ENCODE data around the gene NLGN1.

The NLGN1 gene

DNA sequence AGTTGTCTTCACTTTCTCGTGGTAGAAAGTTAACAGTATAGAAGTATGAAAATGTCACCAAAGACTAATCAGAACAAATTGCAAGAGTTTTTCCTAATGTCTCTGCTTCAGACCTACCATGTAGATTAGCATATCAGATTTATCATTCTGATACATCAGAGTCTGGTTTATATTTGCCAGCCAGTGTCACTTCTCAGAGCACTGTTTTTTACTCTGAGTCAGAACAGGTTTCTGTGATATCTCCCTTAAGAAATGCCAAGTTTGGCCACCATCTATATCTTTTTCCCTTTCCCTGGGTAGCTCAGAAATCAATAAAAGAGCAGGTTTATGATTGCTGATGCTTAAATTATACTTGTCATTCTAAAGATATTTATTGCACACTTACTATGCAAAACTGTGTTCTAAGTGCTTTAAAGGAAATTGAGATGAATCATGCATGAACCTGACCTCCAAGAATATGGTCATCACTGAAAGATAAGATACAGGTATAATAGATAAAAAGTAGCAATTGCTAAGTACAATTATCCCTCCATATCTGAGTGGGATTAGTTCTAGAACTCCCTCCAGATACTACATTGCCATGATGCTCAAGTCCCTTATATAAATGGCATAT lies 788.9 kb downstream of the NLGN1 start:
- ChIA-PET CTCF (no interaction called here), POLR2A (no interaction called here)
- no peak for DNase-seq (ENCODE audit: extremely low spot score)
- TF ChIP-seq CTBP1 (IDR thresholded peaks at IDR 0.05; ENCODE audit: borderline replicate concordance) (no peak), SP1 (IDR thresholded peaks at IDR 0.05) (no peak), FOXK2 (IDR thresholded peaks at IDR 0.05) (no peak), FOXA1 (IDR thresholded peaks at IDR 0.05) (no peak)
- TF ChIP-seq, protein P1, sequence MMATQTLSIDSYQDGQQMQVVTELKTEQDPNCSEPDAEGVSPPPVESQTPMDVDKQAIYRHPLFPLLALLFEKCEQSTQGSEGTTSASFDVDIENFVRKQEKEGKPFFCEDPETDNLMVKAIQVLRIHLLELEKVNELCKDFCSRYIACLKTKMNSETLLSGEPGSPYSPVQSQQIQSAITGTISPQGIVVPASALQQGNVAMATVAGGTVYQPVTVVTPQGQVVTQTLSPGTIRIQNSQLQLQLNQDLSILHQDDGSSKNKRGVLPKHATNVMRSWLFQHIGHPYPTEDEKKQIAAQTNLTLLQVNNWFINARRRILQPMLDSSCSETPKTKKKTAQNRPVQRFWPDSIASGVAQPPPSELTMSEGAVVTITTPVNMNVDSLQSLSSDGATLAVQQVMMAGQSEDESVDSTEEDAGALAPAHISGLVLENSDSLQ (IDR thresholded peaks at IDR 0.05): 0 out of 2 replicates have a peak, but pooled peaks have one; percentile 36

- POLR2A ChIA-PET: no interaction called here
- no peak for TF ChIP-seq FOXM1 (IDR thresholded peaks at IDR 0.05; ENCODE audit: borderline replicate concordance)
- no peak for TF ChIP-seq SP1 (IDR thresholded peaks at IDR 0.05)
- TF ChIP-seq HDGF (IDR thresholded peaks at IDR 0.05; ENCODE audit: borderline replicate concordance): no peak
- no peak for TF ChIP-seq LEF1 (IDR thresholded peaks at IDR 0.05; ENCODE audit: borderline replicate concordance)
- TF ChIP-seq ELF4 (IDR thresholded peaks at IDR 0.05): no peak
- TF ChIP-seq FOXK2 (IDR thresholded peaks at IDR 0.05): no peak
- no peak for TF ChIP-seq FOXA1 (IDR thresholded peaks at IDR 0.05)
- TF ChIP-seq, protein P1 (IDR thresholded peaks at IDR 0.05): no peak
- TF ChIP-seq CTBP1 (IDR thresholded peaks at IDR 0.05; ENCODE audit: borderline replicate concordance): no peak
- no peak for TF ChIP-seq ZNF384 (IDR thresholded peaks at IDR 0.05)
- TF ChIP-seq L3MBTL2 (conservative IDR thresholded peaks at IDR 0.05): no peak
- no peak for TF ChIP-seq BHLHE40 (IDR thresholded peaks at IDR 0.05; ENCODE audit: borderline replicate concordance)
- TF ChIP-seq TARDBP (IDR thresholded peaks at IDR 0.05): no peak
- TF ChIP-seq ARNT (IDR thresholded peaks at IDR 0.05): no peak
- no peak for TF ChIP-seq NFRKB (IDR thresholded peaks at IDR 0.05)
- no peak for TF ChIP-seq SUZ12 (IDR thresholded peaks at IDR 0.05)
- CTCF ChIA-PET: no interaction called here
- DNase-seq (ENCODE audit: extremely low spot score): no peak
These were observed 793.8 kb downstream of the NLGN1 start for GRCh38 chr3:174191380-174191779.

DNA sequence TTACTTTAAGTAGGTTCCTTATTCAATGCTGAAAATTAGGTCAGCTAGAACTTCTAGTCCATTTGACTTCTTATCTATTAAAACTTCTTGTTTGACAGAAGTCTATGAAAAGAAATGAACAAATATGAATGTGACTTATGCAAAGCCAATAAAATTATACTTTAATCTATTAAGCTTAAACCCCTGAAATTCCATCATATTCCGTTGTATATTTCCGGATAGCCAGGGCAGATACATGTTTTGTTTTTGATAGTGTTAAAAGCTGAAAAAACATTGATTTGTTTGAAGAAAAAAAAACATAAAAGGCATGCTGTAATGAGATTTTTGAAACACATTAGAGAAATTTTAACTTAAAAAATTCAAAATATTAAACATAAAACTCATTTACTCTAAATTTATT lies 794.4 kb downstream of the NLGN1 start:
- TF ChIP-seq FOXA1 (IDR thresholded peaks at IDR 0.05) (no peak), SP1 (IDR thresholded peaks at IDR 0.05) (no peak), ARNT (IDR thresholded peaks at IDR 0.05) (no peak), FOXM1 (IDR thresholded peaks at IDR 0.05; ENCODE audit: borderline replicate concordance) (no peak), LEF1 (IDR thresholded peaks at IDR 0.05; ENCODE audit: borderline replicate concordance) (no peak), HDGF (IDR thresholded peaks at IDR 0.05; ENCODE audit: borderline replicate concordance) (no peak), ZNF384 (IDR thresholded peaks at IDR 0.05) (no peak), BHLHE40 (IDR thresholded peaks at IDR 0.05; ENCODE audit: borderline replicate concordance) (no peak), CTBP1 (IDR thresholded peaks at IDR 0.05; ENCODE audit: borderline replicate concordance) (no peak), FOXK2 (IDR thresholded peaks at IDR 0.05) (no peak), ELF4 (IDR thresholded peaks at IDR 0.05) (no peak), TARDBP (IDR thresholded peaks at IDR 0.05) (no peak), L3MBTL2 (conservative IDR thresholded peaks at IDR 0.05) (no peak), SUZ12 (IDR thresholded peaks at IDR 0.05) (no peak)
- ChIA-PET CTCF (no interaction called here), POLR2A (no interaction called here)
- DNase-seq (ENCODE audit: extremely low spot score): no peak

DNA sequence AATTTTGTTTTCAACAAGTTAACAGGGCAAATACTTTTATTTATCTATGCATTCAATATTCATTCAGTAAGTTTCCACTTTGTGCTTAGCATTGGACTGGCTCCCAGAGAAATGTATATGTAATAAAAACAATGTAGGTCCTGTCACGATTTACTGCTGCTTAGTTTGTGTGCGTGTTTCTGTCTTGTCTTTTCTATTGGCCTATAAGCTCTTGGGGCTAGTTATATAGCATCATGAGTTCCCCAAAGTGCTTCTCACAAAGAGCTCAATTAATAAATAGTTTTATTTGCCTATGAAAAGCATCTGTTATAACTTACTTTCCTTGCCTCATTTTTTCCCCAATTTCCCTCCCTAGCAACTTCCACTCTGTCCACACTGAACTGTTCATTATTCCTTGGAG lies 794.9 kb downstream of the NLGN1 start:
- POLR2A ChIA-PET: no interaction called here
- CTCF ChIA-PET: no interaction called here
- no peak for TF ChIP-seq FOXK2 (IDR thresholded peaks at IDR 0.05)
- TF ChIP-seq, protein P1 (IDR thresholded peaks at IDR 0.05): no peak
- no peak for TF ChIP-seq LEF1 (IDR thresholded peaks at IDR 0.05; ENCODE audit: borderline replicate concordance)
- TF ChIP-seq FOXA1 (IDR thresholded peaks at IDR 0.05): no peak
- TF ChIP-seq SUZ12 (IDR thresholded peaks at IDR 0.05): no peak
- TF ChIP-seq ARNT (IDR thresholded peaks at IDR 0.05): no peak
- no peak for TF ChIP-seq L3MBTL2 (conservative IDR thresholded peaks at IDR 0.05)
- no peak for DNase-seq (ENCODE audit: extremely low spot score)

- POLR2A ChIA-PET: no interaction called here
- TF ChIP-seq L3MBTL2 (conservative IDR thresholded peaks at IDR 0.05) (no peak), FOXK2 (IDR thresholded peaks at IDR 0.05) (no peak)
- no peak for DNase-seq (ENCODE audit: extremely low spot score)
- CTCF ChIA-PET: interaction anchor here (1.2 kb wide), 1 partner anchor 608 kb away, joined by 3 read pairs; no protein-coding TSS in a partner anchor
These were observed 796.1 kb downstream of the NLGN1 start for GRCh38 chr3:174193604-174194003.

GRCh38 chr3:174197416-174197815 lies 799.9 kb downstream of the NLGN1 start:
- ChIA-PET CTCF (interaction anchor here (0.6 kb wide), 1 partner anchor 316 kb away, joined by 4 read pairs; no protein-coding TSS in a partner anchor), POLR2A (no interaction called here)

More at GRCh38 chr3:174197416-174197815, 799.9 kb downstream of the NLGN1 start:
- TF ChIP-seq ARNT (IDR thresholded peaks at IDR 0.05) (no peak), FOXA1 (IDR thresholded peaks at IDR 0.05) (no peak), BHLHE40 (IDR thresholded peaks at IDR 0.05; ENCODE audit: borderline replicate concordance) (no peak), FOXM1 (IDR thresholded peaks at IDR 0.05; ENCODE audit: borderline replicate concordance) (no peak), LEF1 (IDR thresholded peaks at IDR 0.05; ENCODE audit: borderline replicate concordance) (no peak), HDGF (IDR thresholded peaks at IDR 0.05; ENCODE audit: borderline replicate concordance) (no peak)
- TF ChIP-seq, protein P1 (IDR thresholded peaks at IDR 0.05): no peak
- no peak for DNase-seq (ENCODE audit: extremely low spot score)
